ENCODE data around the gene CLNK. TPM values are rescaled to one million over a fixed set of nuclear protein-coding genes. Genes with fewer than 3 reads are reported as not detected.
A peak's percentile ranks its signal among the peaks of the same experiment; 100 is the strongest.

Gene CLNK
- polyA plus RNA-seq, 5 donors: 0.22 to 0.59 (median 0.46) TPM

DNA sequence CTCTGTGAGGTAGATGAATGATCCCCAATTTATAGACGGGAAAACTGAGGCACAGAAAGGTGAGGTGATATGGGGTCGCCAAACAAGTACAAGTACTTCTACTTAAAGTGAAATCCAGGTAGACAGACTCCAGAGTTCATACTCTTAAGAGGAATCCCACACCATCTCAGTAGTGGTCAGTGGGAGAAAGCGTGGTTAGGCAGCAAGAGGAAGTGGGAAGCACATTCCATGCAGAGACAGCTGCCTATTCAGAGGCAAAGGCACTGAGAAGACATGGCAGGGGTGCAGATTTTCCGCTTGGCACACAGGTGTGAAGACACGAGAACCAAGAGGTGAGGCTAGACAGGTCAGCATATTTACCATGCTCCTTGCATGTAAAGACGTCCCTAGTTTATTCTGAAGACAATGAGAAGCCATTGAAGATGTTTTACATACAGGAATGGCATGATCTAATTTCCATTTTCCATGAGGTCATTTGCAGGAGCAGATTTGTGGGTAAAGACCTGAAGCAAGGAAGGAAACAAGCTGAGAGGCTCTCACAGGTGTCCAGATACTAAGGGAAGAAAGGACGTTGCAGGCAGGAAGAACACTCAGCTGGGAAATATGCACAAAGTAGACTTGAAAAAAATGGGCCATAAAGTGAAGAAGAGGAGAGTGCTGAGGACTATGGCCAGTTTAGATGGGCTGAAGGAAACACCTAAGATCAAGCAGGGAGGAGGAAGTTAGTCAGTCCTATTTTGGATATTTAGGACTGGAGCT lies 17.3 kb upstream of the CLNK start:
- no peak for DNase-seq

DNA sequence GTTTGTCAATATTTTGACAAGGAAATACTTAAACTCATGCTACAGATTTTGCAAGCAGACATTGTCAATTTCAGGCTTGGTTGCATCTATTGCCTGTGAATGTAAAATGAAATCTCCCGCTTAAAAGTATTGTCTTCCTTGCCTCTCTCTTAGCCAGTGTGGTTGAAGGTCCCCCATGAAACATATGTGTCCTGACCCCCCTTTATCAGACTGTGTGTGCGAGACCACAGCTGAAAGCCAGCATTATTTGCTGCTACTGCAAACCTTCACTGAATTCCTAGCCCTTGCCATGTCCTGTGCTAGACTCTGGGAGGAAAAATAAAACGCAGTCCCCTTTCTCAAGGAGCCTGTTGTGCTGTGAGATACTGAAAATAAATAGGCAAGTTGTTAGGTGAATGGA lies 16.6 kb upstream of the CLNK start:
- DNase-seq: no peak

DNA sequence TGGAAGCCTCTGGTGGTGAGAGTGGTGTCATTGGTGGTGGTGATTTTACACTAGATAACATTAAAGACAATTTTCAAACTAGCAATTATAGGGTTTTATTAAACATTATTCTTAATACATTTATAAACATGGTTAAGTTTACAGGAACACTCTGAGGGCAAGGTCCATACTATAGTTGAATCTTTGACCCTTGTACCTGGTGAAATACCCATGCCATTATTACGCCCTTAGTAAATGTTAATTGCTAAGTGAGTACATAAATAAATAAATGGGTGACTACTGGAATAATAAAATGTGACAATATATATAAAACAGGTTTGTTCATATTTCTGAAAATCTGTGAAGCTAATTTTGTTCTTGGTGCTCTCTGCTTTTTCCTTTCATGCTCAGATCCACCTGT lies 13.6 kb upstream of the CLNK start:
- no peak for DNase-seq

DNA sequence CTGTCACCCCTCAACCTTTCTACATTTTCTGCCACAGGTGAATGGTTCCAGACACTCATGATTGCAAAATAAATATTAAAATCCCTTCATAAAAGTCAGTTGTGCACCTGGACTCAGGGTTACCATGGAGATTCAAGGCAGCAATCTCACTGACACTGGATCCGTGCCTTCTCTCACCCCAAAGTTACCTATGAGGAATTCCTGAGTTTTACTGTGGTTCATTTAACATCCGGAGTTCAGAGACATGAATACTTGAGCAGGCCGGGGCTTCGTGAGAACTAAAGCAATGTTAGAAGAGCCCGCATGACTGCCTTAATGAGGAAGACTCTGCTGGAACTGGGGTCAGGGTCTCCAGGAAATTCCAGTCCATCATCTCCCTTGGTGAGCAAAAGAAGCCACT lies 12.5 kb upstream of the CLNK start:
- DNase-seq: peak in 1 of 2 donors; percentile 3

DNA sequence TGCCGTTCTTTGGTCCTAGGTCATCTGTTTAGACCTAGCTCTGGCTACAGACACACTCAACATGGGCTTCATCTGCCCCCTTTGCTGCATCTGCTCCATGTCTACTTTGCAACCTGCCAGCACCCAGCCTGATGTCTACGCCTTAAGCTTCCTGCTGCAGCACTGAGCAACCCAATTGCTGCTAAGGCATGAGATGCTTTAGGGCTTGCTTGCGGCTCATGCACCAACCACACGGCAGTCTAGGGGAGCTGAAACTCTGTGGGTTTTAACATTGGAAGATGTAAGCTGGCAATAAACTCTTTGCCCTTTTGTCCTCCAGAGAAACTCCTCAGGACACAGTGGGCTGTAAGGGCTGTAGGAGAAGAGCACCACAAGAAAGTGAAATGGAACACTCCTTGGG lies 11.7 kb upstream of the CLNK start:
- no peak for DNase-seq

DNA sequence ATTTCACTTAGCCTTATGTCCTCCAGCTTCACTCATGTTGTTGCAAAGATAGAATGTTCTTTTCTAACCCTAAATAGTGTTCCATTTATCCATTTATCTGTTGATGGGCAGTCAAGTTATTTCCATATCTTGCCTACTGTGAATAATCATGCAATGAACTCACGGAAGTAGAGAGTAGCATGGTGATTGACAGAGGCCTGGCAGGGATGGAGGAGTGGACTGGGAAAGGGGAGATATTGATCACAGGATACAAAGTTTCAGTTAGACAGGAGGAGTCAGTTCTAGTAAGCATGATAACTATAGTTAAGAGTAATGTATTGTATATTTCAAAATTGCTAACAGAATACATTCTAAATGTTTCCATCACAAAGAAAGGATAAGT lies 10.3 kb upstream of the CLNK start:
- DNase-seq: no peak

DNA sequence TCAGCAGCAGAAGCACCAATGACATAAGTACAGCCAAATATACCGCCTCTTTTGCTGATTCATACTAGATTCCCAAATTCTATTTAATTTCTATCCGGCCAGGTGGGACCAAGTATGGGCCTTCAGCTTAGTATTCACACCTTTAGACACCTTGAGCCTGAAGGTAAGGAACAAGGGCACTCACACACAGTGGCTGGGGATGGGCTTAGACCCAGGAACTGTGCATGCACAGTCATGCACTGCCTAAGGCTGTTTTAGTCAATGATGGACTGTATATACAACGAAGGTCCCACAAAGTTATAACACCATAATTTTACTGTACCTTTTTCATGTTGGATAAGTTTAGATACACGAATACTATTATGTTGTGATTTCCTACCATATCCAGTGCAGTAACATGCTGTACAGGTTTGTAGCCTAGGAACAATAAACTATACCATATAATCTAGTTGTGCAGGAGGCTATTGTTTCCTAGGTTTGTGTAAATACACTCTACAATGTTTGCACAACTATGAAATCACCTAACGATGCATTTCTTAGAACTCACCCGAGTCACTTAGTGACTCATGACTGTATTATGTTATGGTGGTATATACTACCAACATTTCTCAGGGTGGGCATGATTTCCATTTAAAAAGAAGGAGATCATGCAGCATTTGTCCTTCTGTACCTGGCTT lies 9.7 kb upstream of the CLNK start:
- no peak for DNase-seq

DNA sequence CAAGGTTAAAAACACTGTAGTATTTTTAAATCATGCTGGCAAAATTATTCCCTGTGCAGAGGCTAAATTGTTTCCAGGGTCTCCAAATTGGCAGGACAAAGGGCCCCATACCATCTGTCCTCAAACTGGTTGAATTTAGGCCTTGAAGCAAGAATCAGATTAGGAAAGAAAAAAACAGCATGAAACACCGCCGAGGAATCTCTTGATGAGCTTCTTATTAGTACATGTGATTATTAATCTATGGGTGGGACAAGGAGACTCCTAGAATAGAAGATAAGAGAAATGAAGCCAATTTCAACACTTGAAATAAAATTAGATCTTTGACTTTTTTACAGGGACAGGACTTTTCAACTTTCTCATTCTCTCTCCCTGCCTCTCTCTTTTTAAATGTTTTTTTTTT lies 7.1 kb upstream of the CLNK start:
- DNase-seq: no peak

DNA sequence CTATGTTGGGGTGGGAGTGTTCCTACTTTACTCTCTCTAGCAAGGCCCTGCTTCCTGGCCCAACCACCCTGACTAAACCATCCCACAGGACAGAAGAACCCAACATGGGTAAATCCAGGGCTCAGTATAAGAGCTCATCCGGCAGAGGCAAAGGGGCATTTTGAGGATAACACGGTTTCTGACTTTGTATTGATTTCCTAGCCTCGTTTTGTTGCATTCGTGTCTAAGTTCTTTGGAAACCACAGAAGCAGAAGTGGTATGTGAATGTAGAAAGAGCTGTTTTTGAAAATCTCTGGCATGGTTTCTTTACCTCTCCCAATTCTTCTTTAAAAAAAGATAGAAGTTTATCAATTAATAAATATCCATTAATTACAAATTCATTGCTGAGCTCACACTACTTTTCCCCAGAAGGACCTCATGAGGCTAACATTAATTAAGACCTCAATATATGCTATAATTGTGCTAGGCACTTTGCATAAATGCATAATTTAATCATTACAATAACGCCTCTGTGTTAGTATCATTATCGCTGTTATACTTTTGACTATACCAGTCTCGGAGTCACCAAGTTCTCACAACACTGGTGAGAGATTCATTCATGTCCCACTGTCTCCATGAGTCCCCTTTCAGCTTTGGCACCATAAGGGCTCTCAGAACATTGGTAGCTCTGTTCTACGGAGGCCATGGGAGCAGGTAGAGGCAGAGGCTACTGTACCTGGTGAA lies 5.8 kb upstream of the CLNK start:
- DNase-seq: no peak

DNA sequence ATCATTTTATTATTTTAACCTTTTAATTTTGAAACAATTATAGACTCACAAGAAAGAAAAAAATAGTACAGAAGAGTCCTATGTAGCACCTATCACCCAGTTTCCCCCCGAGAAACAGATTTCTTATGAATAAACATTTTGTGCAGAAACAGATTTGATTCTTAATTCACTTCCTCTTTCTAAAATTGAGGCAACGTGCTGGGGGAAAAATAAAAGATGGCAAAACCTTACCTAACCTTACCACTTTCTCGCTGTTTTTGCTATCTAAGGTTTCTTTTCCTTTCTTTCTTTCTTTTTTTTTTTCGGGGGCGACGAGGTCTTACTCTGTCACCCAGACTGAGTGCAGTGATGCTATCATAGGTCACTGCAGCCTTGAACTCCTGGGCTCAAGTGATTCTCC lies 4.3 kb upstream of the CLNK start:
- no peak for DNase-seq

DNA sequence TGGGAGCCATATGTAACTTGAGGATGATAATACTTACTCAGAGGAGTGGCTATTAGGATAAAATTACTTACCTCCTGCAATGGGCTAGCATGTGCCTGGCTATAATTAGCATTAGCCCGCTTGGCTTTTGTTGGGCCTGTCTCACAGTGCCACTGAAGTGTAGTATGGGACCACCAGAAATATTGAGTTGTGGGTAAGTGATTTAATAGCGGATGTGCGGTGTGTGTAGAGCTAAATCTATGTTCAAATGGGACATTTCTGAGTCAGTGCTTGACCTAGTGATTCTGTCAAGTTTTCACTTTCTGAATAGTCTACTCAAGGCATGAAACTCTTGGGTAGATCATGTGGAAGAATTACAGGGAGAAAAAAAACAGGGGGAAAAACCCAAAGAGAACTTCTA lies 3.5 kb upstream of the CLNK start:
- DNase-seq: no peak

DNA sequence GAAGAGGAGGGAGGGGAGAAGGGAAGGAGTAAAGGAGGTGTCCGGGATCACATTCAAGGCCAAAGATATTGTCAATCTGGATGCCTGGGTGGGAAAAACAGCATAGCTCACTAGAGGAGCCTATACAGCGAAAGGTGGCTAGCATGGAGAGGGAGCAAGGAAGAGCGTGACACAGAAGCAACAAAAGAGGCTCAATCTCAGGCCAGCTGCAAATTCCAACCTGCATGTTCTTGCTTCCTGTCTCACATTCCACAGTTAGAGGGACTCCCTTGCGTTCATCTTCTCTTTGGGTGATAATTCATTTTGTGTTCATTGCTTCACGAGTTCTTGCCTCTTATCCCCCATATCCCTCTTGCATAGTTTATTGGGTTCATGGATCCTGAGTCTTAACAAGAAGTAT lies 3.0 kb upstream of the CLNK start:
- no peak for DNase-seq

DNA sequence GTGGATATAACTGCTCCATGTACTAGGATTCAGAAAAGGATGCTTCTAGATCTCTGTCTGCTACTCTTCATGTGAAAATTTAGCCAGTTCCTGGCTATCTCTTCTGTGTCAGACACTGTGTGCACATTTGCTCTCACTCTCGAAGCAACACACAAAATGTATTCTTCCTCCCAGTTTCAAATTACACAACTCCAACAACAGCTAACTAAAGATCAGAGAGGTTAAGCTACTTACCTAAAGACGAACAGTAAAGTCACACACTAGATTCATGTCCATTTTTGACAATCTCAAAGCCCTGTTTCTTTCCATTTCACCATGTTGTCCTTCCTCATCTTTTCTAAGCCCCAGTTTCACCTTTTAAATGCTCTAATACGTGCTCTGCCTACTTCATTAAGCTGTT lies 2.2 kb downstream of the CLNK start:
- DNase-seq: no peak

DNA sequence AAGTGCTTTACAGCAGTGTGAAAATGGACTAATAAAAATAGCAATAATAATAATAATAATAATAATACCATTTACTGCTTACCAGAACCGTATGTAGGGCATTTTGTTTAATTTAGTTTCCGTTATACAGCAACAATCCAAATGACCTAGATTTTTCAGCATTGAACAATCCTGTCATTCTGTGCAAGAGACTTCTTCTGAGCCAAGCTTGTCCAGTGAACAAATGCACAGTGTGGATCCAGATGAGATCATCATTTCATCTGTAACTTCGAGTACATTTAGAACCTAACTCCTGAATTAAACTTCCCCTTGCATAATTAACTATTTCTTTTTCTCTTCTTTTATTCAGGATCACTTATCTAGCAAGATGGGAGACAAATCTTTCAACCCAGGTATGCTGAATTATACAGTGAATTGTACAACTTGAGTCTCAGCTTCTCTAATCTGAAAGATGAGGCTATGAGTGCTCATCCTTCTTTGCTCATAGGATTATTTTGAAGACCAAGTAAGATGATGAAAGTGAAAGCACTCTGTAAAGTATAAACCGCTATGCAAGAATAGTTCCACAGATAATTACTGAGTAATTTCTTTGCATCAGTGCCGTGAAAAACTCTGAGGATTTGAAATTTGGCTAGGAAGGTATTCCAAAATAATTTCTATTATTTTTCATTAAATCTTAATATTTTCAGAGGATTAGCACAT lies 6.6 kb downstream of the CLNK start:
- DNase-seq: no peak

DNA sequence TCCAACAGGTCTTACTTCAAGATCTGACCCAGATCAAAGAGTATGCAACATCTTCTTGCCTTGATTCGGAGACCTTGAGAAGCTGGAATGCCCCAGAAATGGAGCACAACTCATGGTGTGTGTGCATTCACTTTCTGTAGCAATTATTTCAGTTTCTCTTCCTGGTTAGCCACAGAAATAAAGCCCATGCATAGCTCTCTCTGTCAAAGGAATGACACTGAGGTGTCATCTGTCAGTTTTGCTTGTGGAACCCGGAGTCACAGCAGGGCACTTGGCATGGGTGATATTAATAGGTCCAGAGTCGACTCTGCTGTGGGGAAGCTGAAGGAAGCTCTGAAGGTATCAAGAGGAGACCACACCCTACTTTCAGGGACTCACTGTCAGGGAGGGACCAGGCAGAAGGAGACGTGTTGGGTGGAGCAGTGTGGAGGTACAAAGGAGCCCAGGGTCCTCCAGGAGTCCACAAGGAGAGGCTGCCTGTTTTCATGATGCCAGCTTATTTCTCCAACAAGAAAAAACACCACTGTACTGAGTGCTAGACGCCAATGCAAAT lies 10.7 kb downstream of the CLNK start:
- DNase-seq: no peak

DNA sequence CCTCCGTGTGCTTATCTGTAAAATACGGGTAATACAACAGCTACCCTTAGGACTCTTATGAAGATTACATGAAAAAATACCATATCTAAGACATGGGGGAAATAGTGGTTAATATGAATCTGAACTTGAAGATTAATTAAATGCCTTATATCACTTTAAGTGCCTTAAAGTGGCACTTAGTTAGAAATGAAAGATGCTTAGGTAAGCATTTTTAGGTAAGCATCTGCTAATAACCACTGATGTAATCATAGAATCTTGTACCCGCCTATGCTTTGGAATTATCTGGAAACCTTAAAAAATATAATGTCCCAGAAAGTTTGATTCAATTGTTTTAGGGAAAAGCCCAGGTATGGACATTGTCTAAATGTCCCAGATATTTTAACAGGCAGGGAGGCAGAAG lies 12.2 kb downstream of the CLNK start:
- no peak for DNase-seq

DNA sequence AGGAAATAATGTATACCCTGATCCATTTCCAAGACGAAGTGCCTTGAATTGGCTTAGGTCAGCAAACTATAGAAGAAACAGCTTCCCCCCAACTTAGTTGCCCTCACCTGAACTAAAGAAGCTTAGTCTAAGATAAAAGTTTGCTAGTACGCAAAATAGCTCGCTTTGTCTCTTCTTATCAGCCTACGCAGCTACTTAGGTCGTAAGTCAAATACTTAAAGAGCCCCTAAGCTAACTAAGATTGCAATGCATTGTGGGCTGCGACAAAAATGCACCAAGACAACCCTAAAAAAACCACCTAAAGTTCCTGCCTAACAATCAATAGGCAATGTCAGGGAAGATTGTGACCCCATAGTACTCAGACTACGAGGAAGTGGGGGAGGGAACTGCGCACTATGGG lies 12.8 kb downstream of the CLNK start:
- no peak for DNase-seq

DNA sequence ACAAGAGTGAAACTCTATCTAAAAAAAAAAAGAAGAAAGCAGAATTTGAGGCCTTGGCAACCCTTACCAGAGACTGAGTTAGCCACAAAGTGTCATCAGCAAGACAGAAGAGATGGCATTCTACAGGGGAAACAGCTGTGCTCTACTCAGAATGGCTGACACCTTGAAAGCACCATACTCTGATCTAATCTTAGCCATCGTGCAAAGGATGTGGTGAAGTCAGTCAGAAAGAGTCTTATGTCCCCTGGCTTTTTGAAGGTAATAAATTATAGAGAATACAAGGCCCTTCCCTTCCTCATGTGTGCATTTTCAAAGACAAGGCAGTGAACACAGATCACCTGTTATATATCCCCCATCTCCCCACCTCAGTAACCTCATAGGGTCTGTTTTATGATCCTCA lies 13.2 kb downstream of the CLNK start:
- no peak for DNase-seq

DNA sequence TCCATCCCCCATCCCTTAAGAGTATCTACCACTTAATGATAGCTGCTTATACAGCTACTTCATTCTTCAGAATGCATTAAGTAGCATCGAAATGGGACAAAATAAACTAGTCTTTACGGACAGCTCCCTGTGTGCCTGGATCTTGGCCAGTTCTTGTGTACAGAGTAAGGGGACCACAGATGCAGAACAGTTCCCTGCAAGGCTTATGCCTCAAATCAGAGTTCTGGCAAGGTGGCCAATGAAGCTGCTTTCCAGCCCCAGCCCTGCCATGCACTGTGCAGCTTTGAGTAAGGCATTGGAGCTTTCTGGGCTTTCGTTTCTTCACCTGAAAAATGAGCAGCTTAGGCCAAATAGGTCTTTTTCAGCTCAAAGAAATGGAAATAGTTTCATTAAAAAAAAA lies 14.2 kb downstream of the CLNK start:
- no peak for DNase-seq

DNA sequence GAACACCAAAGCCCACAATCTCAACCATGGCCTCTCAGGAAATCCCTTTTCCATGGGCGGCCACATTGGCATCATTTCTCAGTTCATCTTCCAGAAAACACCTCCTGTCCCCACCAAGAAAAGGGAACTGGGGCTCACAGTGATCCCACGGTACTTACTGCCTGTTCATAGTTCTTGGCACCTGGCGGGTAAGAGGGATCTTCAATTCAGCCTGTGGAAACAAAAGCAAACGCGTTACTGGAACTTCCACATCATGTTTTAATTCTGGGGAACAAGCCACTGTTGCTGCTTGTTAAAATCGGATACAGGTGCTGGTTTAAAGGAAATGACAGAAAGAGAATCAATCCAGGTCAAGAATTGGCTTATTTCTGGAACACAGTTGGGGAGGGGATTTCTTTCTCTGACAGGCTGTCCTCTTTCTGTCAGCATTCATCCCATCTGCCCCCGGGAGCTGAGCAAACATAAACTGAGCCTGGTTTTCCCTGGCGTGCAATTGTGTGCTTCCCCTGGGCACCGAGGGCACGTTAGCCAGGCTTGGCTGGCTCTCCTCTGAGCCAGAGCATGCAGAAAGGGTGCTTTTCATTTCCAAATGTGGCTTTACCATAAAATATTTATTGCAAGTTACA lies 16.8 kb downstream of the CLNK start:
- DNase-seq: no peak

DNA sequence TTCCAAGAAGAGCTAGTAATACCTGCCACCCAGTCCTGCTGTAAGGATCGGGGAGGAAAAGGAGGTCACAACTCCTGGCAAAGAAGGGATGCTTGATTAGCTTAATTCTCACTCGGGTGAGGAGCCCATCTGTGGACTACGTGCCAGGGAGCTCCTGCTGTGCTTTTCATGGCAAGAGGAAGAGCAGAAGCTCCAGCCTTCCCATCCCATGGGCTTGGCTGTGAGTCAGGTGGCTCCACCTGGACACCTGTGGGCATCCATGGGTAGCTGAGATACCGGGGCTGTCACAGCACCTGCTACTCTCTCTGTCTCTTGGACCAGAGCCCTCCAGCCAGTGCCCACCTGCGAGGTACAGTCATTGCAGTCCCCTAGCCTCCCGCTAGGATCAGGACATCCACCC lies 18.0 kb downstream of the CLNK start:
- no peak for DNase-seq

DNA sequence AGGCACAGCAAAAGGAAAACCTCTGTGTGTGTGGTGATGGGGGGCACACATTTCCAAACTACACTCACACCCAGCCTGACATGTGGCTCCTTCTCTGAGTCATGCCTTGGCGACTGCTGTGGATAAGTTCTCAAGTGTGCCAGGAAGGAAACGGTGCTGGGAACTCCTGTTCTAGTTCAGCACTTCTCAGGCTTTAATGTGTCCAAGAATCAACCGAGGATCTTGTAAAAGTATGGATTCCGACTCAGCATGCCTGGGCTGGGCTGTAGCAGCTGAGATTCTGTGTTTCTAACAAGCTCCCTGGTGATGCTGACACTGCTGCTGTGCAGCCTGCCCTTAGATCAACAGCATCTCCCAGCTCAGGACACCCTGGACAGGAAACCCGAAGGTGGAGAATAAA lies 20.2 kb downstream of the CLNK start:
- peak in 1 of 2 donors; percentile 13 for DNase-seq
